Suppressor macrophage treated with lipopolysaccharide for 4 hours (primary cell): ENCODE measurements around the gene ZNF562.
"Not testable (repeated sequence)": the region's sequence is repeated elsewhere in the genome, so short reads cannot be mapped to it uniquely, and the experiment has no call there.

Experiments used
- DNase-seq: peaks from one replicate; pipeline ENCODE4 v3.0.0-alpha.2; 2020

ZNF562 gene

DNA sequence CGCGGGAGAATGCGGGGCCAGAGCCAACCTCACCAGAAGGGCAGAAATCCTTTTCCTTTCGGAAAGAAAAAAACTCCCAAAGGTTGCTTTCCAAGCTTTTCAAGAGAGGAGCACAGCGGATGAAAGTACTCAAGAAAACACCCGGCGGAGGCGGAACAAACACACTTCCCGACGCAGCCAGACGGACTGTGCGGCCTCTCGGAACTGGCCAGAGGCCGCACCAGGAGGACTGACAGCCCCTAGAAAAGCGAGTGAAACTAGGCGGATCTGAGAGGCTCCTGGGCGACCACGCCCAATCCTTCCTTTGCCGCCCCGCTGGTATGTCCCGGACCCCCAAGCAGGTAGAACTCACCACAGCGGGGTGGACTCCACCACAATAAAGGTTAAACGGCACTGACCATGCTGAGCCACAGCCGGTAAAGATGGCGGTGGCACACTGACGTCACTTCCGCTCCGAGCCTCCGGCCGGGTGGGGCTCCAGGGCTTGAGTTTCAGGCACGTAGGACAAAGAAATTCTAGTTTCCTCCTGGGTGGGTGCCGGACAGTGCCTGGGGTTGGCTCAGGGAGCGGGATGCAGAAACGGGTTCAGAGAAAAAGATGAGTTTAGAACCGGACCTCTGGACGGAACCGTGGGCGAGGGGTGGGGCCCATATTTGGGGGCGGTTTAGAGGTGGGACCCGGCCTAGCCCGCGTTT, at the start of gene ZNF562:
Gene ZNF562 (minus strand): TSS at position 438 of the 695 bp plus-strand sequence. CDS start 14,356 bp downstream, outside the sequence.
- DNase-seq = peak; percentile 90

DNA sequence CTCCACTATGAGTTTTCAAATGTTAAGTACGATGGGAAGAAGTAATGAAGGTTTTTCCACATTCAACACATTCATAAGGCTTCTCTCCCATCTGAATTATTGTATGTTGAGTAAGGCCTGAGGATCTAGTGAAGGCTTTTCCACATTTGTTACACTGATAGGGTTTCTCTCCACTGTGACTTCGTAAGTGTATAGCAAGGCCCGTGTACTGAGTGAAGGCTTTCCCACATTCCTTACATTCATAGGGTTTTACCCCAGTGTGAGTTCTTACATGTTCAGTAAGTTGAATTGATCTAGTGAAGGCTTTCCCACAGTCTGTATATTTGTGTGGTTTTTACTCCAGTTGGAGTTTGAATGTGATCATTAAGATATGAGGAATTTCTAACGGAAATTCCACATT, 49.3 kb upstream of the ZNF562 start:
- DNase-seq = no peak

DNA sequence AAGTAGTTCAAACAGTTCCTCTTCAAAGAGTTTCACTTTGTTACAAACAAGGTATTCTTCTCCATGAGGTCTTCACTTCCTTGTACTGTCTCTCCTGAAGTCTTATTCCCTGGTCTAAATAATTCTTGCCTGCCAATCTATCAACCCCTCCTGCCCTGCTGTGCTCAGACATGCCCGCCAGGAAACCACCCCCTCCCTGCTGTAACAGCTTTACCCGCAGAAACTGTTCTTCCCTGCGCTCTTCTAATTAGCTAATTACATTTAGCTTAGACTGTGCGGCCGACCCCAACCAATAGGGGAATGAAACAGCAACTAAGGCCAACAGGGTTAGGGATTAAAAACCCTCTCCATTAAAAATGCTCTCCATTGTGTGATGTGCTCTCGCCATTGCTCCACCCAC, 47.0 kb upstream of the ZNF562 start:
- DNase-seq = no peak

DNA sequence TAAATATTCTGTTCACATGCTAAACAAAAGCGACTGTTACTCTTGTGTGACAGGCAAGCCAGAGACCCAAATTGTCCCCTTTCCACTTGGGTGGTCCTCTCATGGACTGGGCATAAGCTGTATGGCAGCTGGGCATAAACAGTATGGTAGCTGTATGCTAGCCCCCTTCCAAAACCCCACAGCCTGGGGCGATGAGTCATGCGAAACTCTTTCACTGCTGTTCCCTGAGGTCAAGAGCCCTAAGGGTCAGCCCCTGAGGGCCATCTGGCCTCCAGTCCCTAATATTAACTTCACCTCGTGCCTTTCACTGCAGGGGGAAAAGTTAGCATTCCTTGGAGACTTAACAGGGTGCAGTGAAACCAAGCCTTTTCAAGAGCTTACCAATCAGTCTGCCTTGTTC, 45.6 kb upstream of the ZNF562 start:
- no peak for DNase-seq

- DNase-seq = no peak
Observed at GRCh38 chr19:9711815-9712214, 36.9 kb upstream of the ZNF562 start.

DNA sequence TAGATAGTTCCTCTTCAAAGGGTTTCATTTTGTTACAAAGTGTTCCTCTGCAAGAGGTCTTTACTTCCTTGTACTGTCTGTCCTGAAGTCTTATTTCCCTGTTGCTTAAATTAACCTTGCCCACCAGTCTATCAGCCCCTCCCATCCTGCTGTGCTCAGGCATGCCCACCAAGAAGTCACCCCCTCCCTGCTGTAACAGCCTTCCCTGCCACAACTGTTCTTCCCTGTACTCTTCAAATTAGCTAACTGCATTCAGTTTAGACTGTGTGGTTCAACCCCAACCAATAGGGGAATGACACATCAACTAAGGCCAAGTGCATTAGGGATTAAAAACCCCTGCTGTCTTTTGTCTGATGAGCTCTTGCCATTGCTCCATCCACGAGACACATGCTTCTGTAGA, 34.4 kb upstream of the ZNF562 start:
- peak; percentile 18 for DNase-seq

GRCh38 chr19:9705836-9706235, 30.9 kb upstream of the ZNF562 start:
- no peak for DNase-seq

DNA sequence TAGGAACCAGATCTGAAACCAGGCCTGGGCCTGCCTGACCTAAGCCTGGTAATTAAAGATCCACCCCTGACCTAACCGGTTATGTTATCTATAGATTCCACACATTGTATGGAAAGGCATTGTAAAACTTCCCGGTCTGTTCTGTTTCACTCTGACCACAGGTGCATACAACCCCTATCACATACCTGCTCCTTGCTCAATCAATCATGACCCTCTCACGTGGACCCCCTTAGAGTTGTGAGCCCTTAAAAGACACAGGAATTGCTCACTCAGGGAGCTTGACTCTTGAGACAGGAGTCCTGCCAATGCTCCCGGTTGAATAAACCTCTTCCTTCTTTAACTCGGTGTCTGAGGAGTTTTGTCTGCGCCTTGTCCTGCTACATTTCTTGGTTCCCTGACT, 27.3 kb upstream of the ZNF562 start:
- no peak for DNase-seq

DNA sequence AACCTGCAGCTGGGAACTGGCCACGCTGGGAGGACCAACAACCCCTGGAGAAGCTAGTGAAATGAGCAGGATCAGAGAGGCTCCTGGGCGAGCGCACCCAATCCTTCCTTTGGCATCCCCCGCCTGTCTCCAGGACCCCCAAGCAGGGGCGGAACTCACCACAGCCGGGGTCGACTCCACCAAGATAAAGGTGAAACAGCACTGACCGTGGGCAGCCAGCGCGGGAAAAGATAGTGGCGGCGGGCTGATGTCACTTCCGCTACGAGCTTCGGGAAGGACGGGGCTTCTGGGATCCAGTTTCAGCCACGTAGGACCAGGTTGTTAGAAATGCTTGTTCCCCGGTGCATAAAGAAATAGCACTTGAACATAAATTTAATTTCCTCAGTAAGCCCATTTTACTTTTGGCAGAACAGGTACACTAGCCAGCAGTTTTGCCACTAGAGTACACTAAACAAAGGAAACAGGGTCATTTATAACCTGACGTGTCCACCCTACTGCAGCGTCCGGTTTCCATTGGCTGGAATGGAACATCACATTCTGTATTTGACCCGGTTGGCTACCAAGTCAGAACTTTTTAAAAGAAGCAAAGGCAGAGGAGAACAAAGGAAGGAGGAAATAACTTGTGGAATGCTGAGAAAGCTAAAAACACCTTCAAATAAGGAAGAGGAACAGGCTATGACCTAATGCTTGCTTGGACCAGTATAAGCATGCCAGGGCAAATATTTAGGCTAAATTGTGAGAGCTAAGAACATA, 25.5 kb upstream of the ZNF562 start:
- no peak for DNase-seq

DNA sequence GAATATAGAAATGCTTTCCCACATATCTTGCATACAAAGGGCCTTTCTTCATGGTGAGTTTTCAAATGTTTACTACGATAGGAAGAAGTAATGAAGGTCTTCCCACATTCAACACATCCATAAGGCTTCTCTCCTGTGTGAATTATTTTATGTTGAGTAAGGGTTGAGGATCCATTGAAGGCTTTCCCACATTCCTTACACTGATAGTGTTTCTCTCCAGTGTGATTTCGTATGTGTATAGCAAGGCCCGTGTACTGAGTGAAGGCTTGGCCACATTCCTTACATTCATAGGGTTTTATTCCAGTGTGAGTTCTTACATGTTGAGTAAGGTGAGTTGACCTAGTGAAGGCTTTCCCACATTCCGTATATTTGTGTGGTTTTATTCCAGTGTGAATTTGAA, 15.4 kb upstream of the ZNF562 start:
- not testable (repeated sequence) for DNase-seq

DNA sequence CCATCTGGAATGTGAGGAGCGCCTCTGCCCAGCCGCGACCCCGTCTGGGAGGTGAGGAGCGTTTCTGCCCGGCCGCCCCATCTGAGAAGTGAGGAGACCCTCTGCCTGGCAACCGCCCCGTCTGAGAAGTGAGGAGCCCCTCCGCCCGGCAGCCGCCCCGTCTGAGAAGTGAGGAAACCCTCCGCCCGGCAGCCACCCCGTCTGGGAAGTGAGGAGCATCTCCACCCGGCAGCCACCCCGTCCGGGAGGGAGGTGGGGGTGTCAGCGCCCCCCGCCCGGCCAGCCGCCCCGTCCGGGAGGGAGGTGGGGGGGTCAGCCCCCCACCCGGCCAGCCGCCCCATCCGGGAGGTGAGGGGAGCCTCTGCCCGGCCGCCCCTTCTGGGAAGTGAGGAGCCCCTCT, 5.1 kb upstream of the ZNF562 start:
- not testable (repeated sequence) for DNase-seq

DNA sequence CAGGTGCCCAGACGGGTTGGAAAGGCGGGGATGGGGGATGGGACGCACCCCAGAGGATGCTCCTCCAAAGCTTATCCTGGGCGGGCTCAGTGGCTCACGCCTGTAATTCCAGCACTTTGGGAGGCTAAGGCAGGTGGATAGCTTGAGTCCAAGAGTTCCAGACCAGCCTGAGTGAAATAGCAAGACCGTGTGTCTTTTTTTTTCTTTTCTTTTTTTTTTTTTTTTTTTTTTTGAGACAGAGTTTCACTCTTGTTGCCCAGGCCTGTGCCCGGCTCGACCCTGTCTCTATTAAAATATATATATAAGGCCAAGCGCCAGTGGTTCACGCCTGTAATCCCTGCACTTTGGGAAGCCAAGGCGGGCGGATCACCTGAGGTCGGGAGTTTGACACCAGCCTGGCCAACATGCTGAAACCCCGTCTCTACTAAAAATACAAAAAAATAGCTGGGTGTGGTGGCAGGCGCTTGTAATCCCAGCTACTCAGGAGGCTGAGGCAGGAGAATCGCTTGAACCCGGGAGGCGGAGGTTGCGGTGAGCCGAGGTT, 530 bp upstream of the ZNF562 start:
- DNase-seq = not testable (repeated sequence)

DNA sequence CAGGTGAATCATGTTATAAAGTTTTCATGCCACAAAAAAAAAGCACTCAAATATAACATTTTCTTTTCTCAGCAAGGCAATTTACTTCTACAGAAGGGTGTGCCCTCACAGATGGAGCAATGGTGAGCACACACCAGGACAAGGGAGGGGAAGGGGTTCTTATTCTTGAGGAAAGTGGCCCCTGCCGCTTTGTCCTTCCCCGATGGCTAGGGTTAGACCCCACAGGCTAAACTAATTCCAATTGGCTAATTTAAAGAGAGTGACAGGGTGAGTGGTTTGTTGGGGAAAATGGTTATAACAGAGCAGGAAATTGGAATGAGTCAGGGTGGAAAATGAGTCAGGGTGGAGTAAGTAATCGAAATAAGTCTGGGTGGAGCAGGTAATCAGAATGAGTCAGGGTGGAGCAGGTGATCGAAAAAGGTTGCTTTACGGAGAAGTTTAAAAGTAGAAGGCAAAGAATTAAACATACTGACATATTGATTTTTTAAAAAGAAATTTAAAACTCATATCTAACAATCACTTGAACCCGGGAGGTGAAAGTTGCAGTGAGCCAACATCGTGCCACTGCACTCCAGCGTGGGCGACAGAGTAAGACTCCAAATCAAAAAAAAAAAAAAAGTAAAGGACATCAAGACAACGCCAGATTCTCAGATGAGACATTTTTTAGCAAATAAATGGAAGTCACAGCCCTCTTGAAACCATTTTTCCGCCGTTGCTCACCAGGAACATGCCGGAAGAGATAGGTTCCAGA, 813 bp downstream of the ZNF562 start:
- DNase-seq = peak; percentile 21

DNA sequence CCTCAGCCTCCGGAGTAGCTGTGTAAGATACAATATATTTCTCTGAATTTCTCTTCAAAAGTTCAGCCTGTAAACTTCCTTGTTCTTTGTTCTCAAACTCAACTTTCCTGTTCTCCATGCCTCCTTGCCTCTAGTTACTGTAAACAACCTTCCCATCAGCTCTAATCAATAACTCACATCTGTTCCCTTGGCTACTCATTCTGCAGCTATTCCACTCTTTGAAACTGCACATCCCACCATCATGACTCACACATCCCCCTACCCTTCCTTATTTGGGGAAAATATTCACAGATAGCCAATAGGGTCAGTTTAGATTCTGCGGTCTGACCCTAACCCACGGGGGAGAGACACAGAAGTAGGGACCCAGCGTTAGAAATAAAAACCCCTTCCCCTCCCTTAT, 2.0 kb downstream of the ZNF562 start:
- no peak for DNase-seq

DNA sequence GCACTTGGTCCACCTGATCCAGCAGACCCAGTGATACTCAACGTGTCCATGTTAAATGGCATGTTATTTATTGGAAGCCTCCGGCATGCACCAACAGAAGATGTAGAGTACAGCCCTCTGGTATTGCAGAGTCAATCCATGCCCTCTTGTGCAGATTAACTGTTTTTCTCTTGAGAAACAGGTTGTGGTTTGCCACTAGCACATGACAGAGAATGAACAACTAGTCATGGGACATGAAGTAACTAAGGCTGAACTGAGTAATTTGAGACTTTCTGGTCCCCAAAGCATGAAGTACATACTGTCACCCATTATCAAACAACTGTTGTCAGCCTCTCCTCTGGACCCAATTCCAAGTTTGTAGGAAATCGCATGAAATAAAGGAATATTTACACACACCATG, 3.2 kb downstream of the ZNF562 start:
- peak; percentile 44 for DNase-seq

GRCh38 chr19:9668544-9668943, 6.4 kb downstream of the ZNF562 start:
- no peak for DNase-seq

- no peak for DNase-seq
Observed at GRCh38 chr19:9667898-9668297, 7.0 kb downstream of the ZNF562 start.

- DNase-seq = no peak
Observed at GRCh38 chr19:9658769-9659168, 16.1 kb downstream of the ZNF562 start.

DNA sequence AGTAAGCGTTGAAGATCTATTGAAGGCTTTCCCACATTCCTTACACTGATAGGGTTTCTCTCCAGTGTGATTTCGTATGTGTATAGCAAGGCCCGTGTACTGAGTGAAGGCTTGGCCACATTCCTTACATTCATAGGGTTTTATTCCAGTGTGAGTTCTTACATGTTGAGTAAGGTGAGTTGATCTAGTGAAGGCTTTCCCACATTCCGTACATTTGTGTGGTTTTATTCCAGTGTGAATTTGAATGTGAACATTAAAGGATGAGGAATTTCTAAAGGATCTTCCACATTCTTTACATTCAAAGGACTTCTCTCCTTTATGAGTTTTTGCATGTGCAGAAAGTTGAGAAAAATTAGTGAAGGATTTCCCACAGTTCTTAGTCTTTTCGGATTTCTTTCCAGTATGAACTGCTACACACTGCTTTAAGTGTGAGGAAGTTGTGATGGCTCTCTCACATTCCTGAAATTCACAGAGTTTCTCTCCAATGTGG, 21.8 kb downstream of the ZNF562 start:
- not testable (repeated sequence) for DNase-seq

- DNase-seq = not testable (repeated sequence)
Observed at GRCh38 chr19:9651464-9651863, 23.4 kb downstream of the ZNF562 start.

- no peak for DNase-seq
Observed at GRCh38 chr19:9650345-9650744, 24.6 kb downstream of the ZNF562 start.

DNA sequence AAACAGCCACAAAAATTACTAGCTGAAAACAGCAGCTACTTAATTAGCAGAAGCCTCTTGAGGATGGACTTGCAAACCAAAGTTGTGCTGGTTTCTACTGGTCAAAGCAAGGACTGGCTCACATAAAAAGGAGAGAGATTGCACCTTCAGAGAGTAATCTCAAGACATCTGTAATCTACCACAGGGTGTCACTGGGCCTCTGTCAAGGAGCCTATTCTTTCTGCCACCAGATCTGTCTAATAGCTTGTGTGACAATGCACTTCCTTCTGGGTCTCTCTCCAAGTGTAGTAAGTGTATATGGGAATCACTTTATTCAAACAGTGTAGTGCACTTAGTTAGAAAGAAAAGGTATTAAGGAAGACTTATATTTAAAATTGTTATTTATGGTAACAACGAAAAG, 29.4 kb downstream of the ZNF562 start:
- no peak for DNase-seq

GRCh38 chr19:9644472-9644871, 30.4 kb downstream of the ZNF562 start:
- no peak for DNase-seq
